Hepatocyte (in vitro differentiated cells): ENCODE measurements around the gene PHLPP1. TPM values are rescaled to one million over a fixed set of nuclear protein-coding genes. Genes with fewer than 3 reads are reported as not detected.

ENCODE experiments used
- DNase-seq: peaks from one replicate; pipeline ENCODE4 v3.0.0-alpha.2; 2016; ENCODE audit warnings: low spot score
- H2AFZ ChIP-seq: fragments of 200-600 bp; sonication (generic); 2 replicates; pipeline ENCODE4 v1.6.0; 2016; ENCODE audit warnings: antibody characterized with exemption, mild to moderate bottlenecking
- H3K27ac ChIP-seq: fragments of 200-600 bp; sonication (generic); 2 replicates; pipeline ENCODE4 v1.5.1; 2016; ENCODE audit warnings: mild to moderate bottlenecking
- H3K27me3 ChIP-seq: fragments of 200-600 bp; sonication (generic); 2 replicates; pipeline ENCODE4 v1.6.1; 2016
- H3K36me3 ChIP-seq: fragments of 200-600 bp; sonication (generic); replicated peaks from 2 replicates; pipeline ENCODE4 v1.5.1; 2016; ENCODE audit warnings: low read depth; ENCODE audit not compliant: insufficient read depth
- H3K4me1 ChIP-seq: fragments of 200-600 bp; sonication (generic); 2 replicates; pipeline ENCODE4 v1.5.1; 2016; ENCODE audit warnings: mild to moderate bottlenecking, moderate library complexity; ENCODE audit not compliant: insufficient read depth
- H3K4me2 ChIP-seq: fragments of 200-600 bp; sonication (generic); 2 replicates; pipeline ENCODE4 v1.6.0; 2016
- H3K4me3 ChIP-seq: fragments of 200-600 bp; sonication (generic); 2 replicates; pipeline ENCODE4 v1.5.1; 2016; ENCODE audit warnings: mild to moderate bottlenecking
- H3K79me2 ChIP-seq: fragments of 200-600 bp; sonication (generic); 2 replicates; pipeline ENCODE4 v1.6.0; 2017; ENCODE audit warnings: mild to moderate bottlenecking
- H3K9me2 ChIP-seq: fragments of 200-600 bp; sonication (generic); replicated peaks from 2 replicates; pipeline ENCODE4 v1.6.0; 2017; ENCODE audit warnings: mild to moderate bottlenecking; ENCODE audit not compliant: insufficient read depth
- H3K9me3 ChIP-seq: fragments of 200-600 bp; sonication (generic); 2 replicates; pipeline ENCODE4 v1.5.1; 2016; ENCODE audit warnings: low read depth, mild to moderate bottlenecking
- H4K20me1 ChIP-seq: fragments of 200-600 bp; sonication (generic); 2 replicates; pipeline ENCODE4 v1.6.0; 2016; ENCODE audit warnings: mild to moderate bottlenecking; ENCODE audit not compliant: insufficient read depth, poor library complexity, severe bottlenecking
- CTCF ChIP-seq: fragments of 200-600 bp; sonication (generic); IDR thresholded peaks from 2 replicates; pipeline ENCODE4 v1.5.1; 2016; ENCODE audit warnings: antibody characterized with exemption, mild to moderate bottlenecking; ENCODE audit not compliant: poor library complexity
- EZH2 ChIP-seq: fragments of 200-600 bp; sonication (generic); IDR thresholded peaks from 2 replicates; pipeline ENCODE4 v1.6.1; 2016; ENCODE audit warnings: antibody characterized with exemption, mild to moderate bottlenecking, borderline replicate concordance
- EZH2phosphoT487 ChIP-seq: fragments of 200-600 bp; sonication (generic); IDR thresholded peaks from one replicate; pipeline ENCODE4 v1.6.1; 2018; ENCODE audit warnings: antibody characterized with exemption, mild to moderate bottlenecking, low read depth, moderate library complexity; ENCODE audit not compliant: unreplicated experiment, severe bottlenecking
- WGBS: methylation state at CpG from one replicate; pipeline ENCODE4 v1.1.6; 2016; ENCODE audit warnings: low lambda C conversion rate; ENCODE audit errors: missing lambda C conversion rate; 5-methylcytosine and 5-hydroxymethylcytosine counted together
- polyA plus RNA-seq: library from polyadenylated mRNA; unstranded; fragments of >200 nt; fragmentation: Nextera tagmentation; extraction: Ambion mirVana; gene quantifications from 2 replicates; pipeline ENCODE4 v1.2.1, GENCODE V29; 2016
- total RNA-seq: library from RNA; depleted of rRNA; stranded (reverse); fragments of >200 nt; gene quantifications from 2 replicates; pipeline ENCODE4 v1.2.3, GENCODE V29; 2014

Gene PHLPP1
- total and polyA plus RNA-seq, 2 experiments from 2014 or later: 7.3 to 14.3 TPM

- Histone ChIP-seq H3K36me3 (no peaks in the 10 kb centered on the region), H3K4me2 (no peak overlapping the region), H3K9me3 (no peaks in the 10 kb centered on the region), H3K9me2 (no peaks in the 10 kb centered on the region), H4K20me1 (no peaks in the 10 kb centered on the region), H3K79me2 (peaks cover 89% of the 10 kb centered on the region), H3K4me1 (no peaks in the 10 kb centered on the region), H3K27ac (no peak overlapping the region), H3K4me3 (no peak overlapping the region), H2AFZ (no peak overlapping the region), H3K27me3 (no peaks in the 10 kb centered on the region)
- no peak for DNase-seq
- WGBS: 95% methylated on average over 2 of the region's 2 CpGs
- TF ChIP-seq EZH2 (no peak), CTCF (no peak), EZH2phosphoT487 (no peak)
Measured at GRCh38 chr18:62781893-62782292, 66.6 kb downstream of the PHLPP1 start.

- no peaks in the 10 kb centered on the region for H3K27me3 ChIP-seq
- no peaks in the 10 kb centered on the region for H4K20me1 ChIP-seq
- H3K4me2 ChIP-seq: no peak overlapping the region
- 75% methylated on average over 4 of the region's 4 CpGs for WGBS
- no peaks in the 10 kb centered on the region for H3K9me2 ChIP-seq
- H3K4me1 ChIP-seq: peaks cover 13% of the 10 kb centered on the region
- H3K4me3 ChIP-seq: no peak overlapping the region
- H2AFZ ChIP-seq: no peak overlapping the region
- no peak for TF ChIP-seq EZH2
- no peak overlapping the region for H3K27ac ChIP-seq
- no peaks in the 10 kb centered on the region for H3K36me3 ChIP-seq
- H3K79me2 ChIP-seq: peaks cover 88% of the 10 kb centered on the region
- no peak for DNase-seq
- no peaks in the 10 kb centered on the region for H3K9me3 ChIP-seq
Measured at GRCh38 chr18:62784338-62784965, 69.1 kb downstream of the PHLPP1 start.

GRCh38 chr18:62784966-62785413 is 69.6 kb downstream of the PHLPP1 start:
- no peaks in the 10 kb centered on the region for H3K9me3 ChIP-seq
- DNase-seq: no peak
- TF ChIP-seq CTCF (no peak), EZH2phosphoT487 (no peak), EZH2 (no peak)
- H3K4me1 ChIP-seq: peaks cover 13% of the 10 kb centered on the region
- no peak overlapping the region for H3K4me3 ChIP-seq
- no peaks in the 10 kb centered on the region for H4K20me1 ChIP-seq
- H3K36me3 ChIP-seq: no peaks in the 10 kb centered on the region
- H3K4me2 ChIP-seq: no peak overlapping the region
- WGBS: 58% methylated on average over 3 of the region's 3 CpGs
- no peak overlapping the region for H3K27ac ChIP-seq
- no peak overlapping the region for H2AFZ ChIP-seq
- no peaks in the 10 kb centered on the region for H3K9me2 ChIP-seq
- peaks cover 88% of the 10 kb centered on the region for H3K79me2 ChIP-seq
- no peaks in the 10 kb centered on the region for H3K27me3 ChIP-seq

GRCh38 chr18:62786689-62787088 is 71.3 kb downstream of the PHLPP1 start:
- Histone ChIP-seq H3K4me1 (peaks cover 13% of the 10 kb centered on the region), H3K9me3 (no peaks in the 10 kb centered on the region), H2AFZ (no peak overlapping the region), H3K4me2 (no peak overlapping the region), H4K20me1 (no peaks in the 10 kb centered on the region), H3K4me3 (no peak overlapping the region), H3K36me3 (no peaks in the 10 kb centered on the region), H3K9me2 (no peaks in the 10 kb centered on the region), H3K79me2 (peaks cover 83% of the 10 kb centered on the region), H3K27me3 (no peaks in the 10 kb centered on the region), H3K27ac (no peak overlapping the region)
- no peak for TF ChIP-seq EZH2
- no peak for TF ChIP-seq CTCF
- TF ChIP-seq EZH2phosphoT487: no peak
- no peak for DNase-seq
- 98% methylated on average over 3 of the region's 3 CpGs for WGBS
